Neural cell (in vitro differentiated cells): ENCODE results near the gene MAIP1. TPM values are rescaled to one million over a fixed set of nuclear protein-coding genes. Genes with fewer than 3 reads are reported as not detected.

Experiments used
- H2AFZ ChIP-seq: fragments of 200-600, 300-800 bp; sonication (generic), shearing (Covaris generic); 2 replicates; pipeline ENCODE4 v1.6.0; 2014; ENCODE audit warnings: low read depth, mild to moderate bottlenecking, antibody characterized with exemption, low read length, moderate library complexity
- H3F3A ChIP-seq: fragments of 200-600 bp; shearing (Covaris generic); 2 replicates; pipeline ENCODE4 v1.6.1; 2016; ENCODE audit warnings: mild to moderate bottlenecking, moderate library complexity, mixed read lengths, antibody characterized with exemption, low read length; ENCODE audit not compliant: insufficient read depth, poor library complexity, severe bottlenecking
- H3K27ac ChIP-seq: fragments of 200-600, 300-800 bp; sonication (generic), shearing (Covaris generic); 2 replicates; pipeline ENCODE4 v1.5.1; 2014; ENCODE audit warnings: mild to moderate bottlenecking, low read length, moderate library complexity
- H3K27me3 ChIP-seq: fragments of 300-800, 200-600 bp; sonication (generic), shearing (Covaris generic); 2 replicates; pipeline ENCODE4 v1.6.0; 2014; ENCODE audit warnings: mild to moderate bottlenecking, low read depth, low read length, moderate library complexity; ENCODE audit not compliant: insufficient read depth
- H3K36me3 ChIP-seq: fragments of 300-800, 200-600 bp; sonication (generic), shearing (Covaris generic); 2 replicates; pipeline ENCODE4 v1.5.1; 2014; ENCODE audit warnings: mild to moderate bottlenecking, antibody characterized with exemption, low read length, moderate library complexity; ENCODE audit not compliant: insufficient read depth
- H3K4me2 ChIP-seq: fragments of 300-800, 200-600 bp; sonication (generic), shearing (Covaris generic); 2 replicates; pipeline ENCODE4 v1.6.0; 2014; ENCODE audit warnings: mild to moderate bottlenecking, low read length
- H3K4me3 ChIP-seq: fragments of 300-800, 200-600 bp; sonication (generic), shearing (Covaris generic); 2 replicates; pipeline ENCODE4 v1.5.1; 2014; ENCODE audit warnings: mild to moderate bottlenecking, low read length, moderate library complexity
- H3K79me2 ChIP-seq: fragments of 200-600 bp; shearing (Covaris generic); replicated peaks from 2 replicates; pipeline ENCODE4 v1.6.0; 2014; ENCODE audit warnings: mild to moderate bottlenecking, low read length, moderate library complexity; ENCODE audit not compliant: insufficient read depth
- H3K9ac ChIP-seq: fragments of 300-800, 200-600 bp; sonication (generic), shearing (Covaris generic); 2 replicates; pipeline ENCODE4 v1.6.1; 2016; ENCODE audit warnings: mild to moderate bottlenecking, low read length, mixed read lengths
- H3K9me2 ChIP-seq: fragments of 200-600 bp; shearing (Covaris generic); 2 replicates; pipeline ENCODE4 v1.6.1; 2016; ENCODE audit warnings: mild to moderate bottlenecking, low read length, mixed read lengths; ENCODE audit not compliant: insufficient read depth
- H3K9me3 ChIP-seq: fragments of 200-600, 300-800 bp; sonication (generic), shearing (Covaris generic); 2 replicates; pipeline ENCODE4 v1.6.1; 2016; ENCODE audit warnings: mild to moderate bottlenecking, mixed run types, low read length, moderate library complexity, mixed read lengths
- H4K20me1 ChIP-seq: fragments of 200-600 bp; shearing (Covaris generic); 2 replicates; pipeline ENCODE4 v1.6.1; 2016; ENCODE audit warnings: mild to moderate bottlenecking, mixed run types; ENCODE audit not compliant: insufficient read depth
- EP300 ChIP-seq: fragments of 450-650 bp; conservative IDR thresholded peaks from 2 replicates; pipeline ENCODE4 v1.6.1; 2014; ENCODE audit warnings: antibody characterized with exemption, mild to moderate bottlenecking, moderate library complexity; ENCODE audit not compliant: poor library complexity, severe bottlenecking
- EZH2 ChIP-seq: fragments of 200-600, 300-800 bp; shearing (Covaris generic), sonication (generic); IDR thresholded peaks from 2 replicates; pipeline ENCODE4 v1.6.1; 2014; ENCODE audit warnings: antibody characterized with exemption, low read length, borderline replicate concordance, mild to moderate bottlenecking; ENCODE audit not compliant: insufficient read depth, poor library complexity, severe bottlenecking
- MXI1 ChIP-seq: fragments of 450-650 bp; conservative IDR thresholded peaks from 2 replicates; pipeline ENCODE4 v1.6.1; 2014; ENCODE audit warnings: antibody characterized with exemption, mild to moderate bottlenecking; ENCODE audit not compliant: poor library complexity, severe bottlenecking
- POLR2AphosphoS5 ChIP-seq: IDR thresholded peaks from 2 replicates; pipeline ENCODE4 v1.6.1; 2012
- RAD21 ChIP-seq: fragments of 450-650 bp; conservative IDR thresholded peaks from 2 replicates; pipeline ENCODE4 v1.6.1; 2014; ENCODE audit warnings: antibody characterized with exemption, mild to moderate bottlenecking, moderate library complexity
- SMC3 ChIP-seq: fragments of 450-650 bp; conservative IDR thresholded peaks from 2 replicates; pipeline ENCODE4 v1.6.1; 2014; ENCODE audit warnings: antibody characterized with exemption, mild to moderate bottlenecking, moderate library complexity; ENCODE audit not compliant: poor library complexity
- TAF1 ChIP-seq: IDR thresholded peaks from 2 replicates; pipeline ENCODE4 v1.6.1; 2012; ENCODE audit warnings: low read depth
- polyA plus RNA-seq: library from polyadenylated mRNA; depleted of rRNA; stranded (reverse); fragments of >200 nt; gene quantifications from 2 replicates; pipeline ENCODE4 v1.2.3, GENCODE V29; 2014
- TF ChIP-seq, protein P1 (sequence below): fragments of 450-650 bp; IDR thresholded peaks from 2 replicates; pipeline ENCODE4 v1.5.1; 2014; ENCODE audit warnings: antibody characterized with exemption, mild to moderate bottlenecking, moderate library complexity; ENCODE audit not compliant: poor library complexity, severe bottlenecking
- TF ChIP-seq, protein P2 (sequence below): IDR thresholded peaks from 2 replicates; pipeline ENCODE4 v1.6.1; 2012; ENCODE audit warnings: borderline replicate concordance

MAIP1 gene
- polyA plus RNA-seq, 1 donor from 2014 or later: 24.1 TPM

DNA sequence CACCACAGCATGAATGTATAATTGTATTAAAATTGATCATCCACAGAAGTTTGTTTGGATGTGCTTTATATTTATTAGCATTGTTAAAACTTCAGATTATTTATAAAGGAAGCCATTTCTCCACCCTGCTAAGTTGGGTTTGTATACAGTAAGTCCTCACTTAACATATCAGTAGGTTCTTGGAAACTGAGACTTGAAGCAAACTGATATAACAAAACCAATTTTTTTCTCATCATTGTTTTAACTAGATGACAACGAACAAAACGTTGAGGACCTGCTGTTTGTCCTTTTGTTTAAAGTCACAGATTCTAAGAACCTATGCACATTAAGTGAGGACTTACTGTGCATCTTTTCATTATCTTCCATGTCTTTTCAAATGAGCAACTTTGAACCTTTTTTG is 27.2 kb upstream of the MAIP1 start:
- Histone ChIP-seq H3K36me3 (peaks cover 18% of the 10 kb centered on the region), H3K4me2 (no peak overlapping the region), H3K9ac (no peak overlapping the region), H3K79me2 (peaks cover 16% of the 10 kb centered on the region), H3K9me2 (no peaks in the 10 kb centered on the region), H3K9me3 (no peaks in the 10 kb centered on the region), H2AFZ (no peak overlapping the region), H3K27me3 (no peaks in the 10 kb centered on the region), H3K27ac (no peak overlapping the region), H4K20me1 (no peaks in the 10 kb centered on the region), H3F3A (no peaks in the 10 kb centered on the region), H3K4me3 (no peak overlapping the region)
- TF ChIP-seq SMC3 (no peak), POLR2AphosphoS5 (no peak), EP300 (no peak), EZH2 (no peak), RAD21 (no peak), TAF1 (no peak), MXI1 (no peak)
- TF ChIP-seq, protein P1, sequence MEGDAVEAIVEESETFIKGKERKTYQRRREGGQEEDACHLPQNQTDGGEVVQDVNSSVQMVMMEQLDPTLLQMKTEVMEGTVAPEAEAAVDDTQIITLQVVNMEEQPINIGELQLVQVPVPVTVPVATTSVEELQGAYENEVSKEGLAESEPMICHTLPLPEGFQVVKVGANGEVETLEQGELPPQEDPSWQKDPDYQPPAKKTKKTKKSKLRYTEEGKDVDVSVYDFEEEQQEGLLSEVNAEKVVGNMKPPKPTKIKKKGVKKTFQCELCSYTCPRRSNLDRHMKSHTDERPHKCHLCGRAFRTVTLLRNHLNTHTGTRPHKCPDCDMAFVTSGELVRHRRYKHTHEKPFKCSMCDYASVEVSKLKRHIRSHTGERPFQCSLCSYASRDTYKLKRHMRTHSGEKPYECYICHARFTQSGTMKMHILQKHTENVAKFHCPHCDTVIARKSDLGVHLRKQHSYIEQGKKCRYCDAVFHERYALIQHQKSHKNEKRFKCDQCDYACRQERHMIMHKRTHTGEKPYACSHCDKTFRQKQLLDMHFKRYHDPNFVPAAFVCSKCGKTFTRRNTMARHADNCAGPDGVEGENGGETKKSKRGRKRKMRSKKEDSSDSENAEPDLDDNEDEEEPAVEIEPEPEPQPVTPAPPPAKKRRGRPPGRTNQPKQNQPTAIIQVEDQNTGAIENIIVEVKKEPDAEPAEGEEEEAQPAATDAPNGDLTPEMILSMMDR: no peak
- TF ChIP-seq, protein P2, sequence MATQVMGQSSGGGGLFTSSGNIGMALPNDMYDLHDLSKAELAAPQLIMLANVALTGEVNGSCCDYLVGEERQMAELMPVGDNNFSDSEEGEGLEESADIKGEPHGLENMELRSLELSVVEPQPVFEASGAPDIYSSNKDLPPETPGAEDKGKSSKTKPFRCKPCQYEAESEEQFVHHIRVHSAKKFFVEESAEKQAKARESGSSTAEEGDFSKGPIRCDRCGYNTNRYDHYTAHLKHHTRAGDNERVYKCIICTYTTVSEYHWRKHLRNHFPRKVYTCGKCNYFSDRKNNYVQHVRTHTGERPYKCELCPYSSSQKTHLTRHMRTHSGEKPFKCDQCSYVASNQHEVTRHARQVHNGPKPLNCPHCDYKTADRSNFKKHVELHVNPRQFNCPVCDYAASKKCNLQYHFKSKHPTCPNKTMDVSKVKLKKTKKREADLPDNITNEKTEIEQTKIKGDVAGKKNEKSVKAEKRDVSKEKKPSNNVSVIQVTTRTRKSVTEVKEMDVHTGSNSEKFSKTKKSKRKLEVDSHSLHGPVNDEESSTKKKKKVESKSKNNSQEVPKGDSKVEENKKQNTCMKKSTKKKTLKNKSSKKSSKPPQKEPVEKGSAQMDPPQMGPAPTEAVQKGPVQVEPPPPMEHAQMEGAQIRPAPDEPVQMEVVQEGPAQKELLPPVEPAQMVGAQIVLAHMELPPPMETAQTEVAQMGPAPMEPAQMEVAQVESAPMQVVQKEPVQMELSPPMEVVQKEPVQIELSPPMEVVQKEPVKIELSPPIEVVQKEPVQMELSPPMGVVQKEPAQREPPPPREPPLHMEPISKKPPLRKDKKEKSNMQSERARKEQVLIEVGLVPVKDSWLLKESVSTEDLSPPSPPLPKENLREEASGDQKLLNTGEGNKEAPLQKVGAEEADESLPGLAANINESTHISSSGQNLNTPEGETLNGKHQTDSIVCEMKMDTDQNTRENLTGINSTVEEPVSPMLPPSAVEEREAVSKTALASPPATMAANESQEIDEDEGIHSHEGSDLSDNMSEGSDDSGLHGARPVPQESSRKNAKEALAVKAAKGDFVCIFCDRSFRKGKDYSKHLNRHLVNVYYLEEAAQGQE: no peak

DNA sequence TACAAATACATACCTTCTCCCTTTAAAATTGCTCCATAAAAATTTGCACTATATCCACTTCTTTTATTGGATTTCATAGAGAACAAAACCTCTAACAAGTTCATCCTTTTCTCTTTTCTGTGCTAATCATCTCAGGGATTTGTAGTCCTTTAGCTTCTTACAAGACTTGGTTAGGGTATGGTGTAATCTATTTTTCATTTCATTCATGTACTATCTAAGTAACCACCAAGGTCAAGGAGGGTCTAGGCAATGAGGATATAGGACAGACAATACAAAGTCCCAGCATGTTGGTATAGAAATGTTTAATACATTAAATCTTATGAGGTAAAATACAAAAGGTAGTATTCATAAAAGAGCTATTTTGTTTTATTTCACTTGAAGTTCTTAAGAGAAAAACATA is 26.8 kb upstream of the MAIP1 start:
- H3K9ac ChIP-seq: no peak overlapping the region
- no peak overlapping the region for H3K27ac ChIP-seq
- H3K79me2 ChIP-seq: peaks cover 12% of the 10 kb centered on the region
- no peak overlapping the region for H3K4me3 ChIP-seq
- no peak overlapping the region for H3K4me2 ChIP-seq
- no peaks in the 10 kb centered on the region for H3K9me2 ChIP-seq
- no peaks in the 10 kb centered on the region for H3F3A ChIP-seq
- no peaks in the 10 kb centered on the region for H3K9me3 ChIP-seq
- TF ChIP-seq TAF1 (no peak), RAD21 (no peak), EZH2 (no peak), EP300 (no peak), SMC3 (no peak), POLR2AphosphoS5 (no peak), MXI1 (no peak)
- TF ChIP-seq, protein P2: no peak
- TF ChIP-seq, protein P1: no peak
- no peak overlapping the region for H2AFZ ChIP-seq
- peaks cover 18% of the 10 kb centered on the region for H3K36me3 ChIP-seq
- H4K20me1 ChIP-seq: no peaks in the 10 kb centered on the region
- H3K27me3 ChIP-seq: no peaks in the 10 kb centered on the region
